SK-N-SH (cell line): ENCODE data around the gene RAD51B. TPM values are rescaled to one million over a fixed set of nuclear protein-coding genes. Genes with fewer than 3 reads are reported as not detected.

Experiments used
- CTCF ChIA-PET: fragments of 300-600, 350-600 bp; formaldehyde crosslinking; extraction: SDS; loops from one replicate; lab custom pipeline; 2021; lab: Yijun Ruan, JAX
- POLR2A ChIA-PET: fragments of 350-600 bp; sonication (Branson Sonifier 250); formaldehyde crosslinking; extraction: SDS; loops from one replicate; lab custom pipeline; 2020; ENCODE audit warnings: antibody characterized with exemption, inconsistent platforms; lab: Yijun Ruan, JAX
- DNase-seq: peaks from one replicate; pipeline ENCODE4 v3.0.0; 2012
- H2AFZ ChIP-seq: fragments of 200-600 bp; sonication (generic); 2 replicates; pipeline ENCODE4 v1.8.1; 2016; ENCODE audit warnings: antibody characterized with exemption, mild to moderate bottlenecking, low read depth
- H3F3A ChIP-seq: fragments of 200-600 bp; sonication (generic); replicated peaks from 2 replicates; pipeline ENCODE3; 2016; ENCODE audit warnings: antibody characterized with exemption, mild to moderate bottlenecking; ENCODE audit not compliant: insufficient read depth
- H3K27ac ChIP-seq, 2 experiments: fragments of 200-500 bp in 1 of 2; fragments of 200-600 bp in 1 of 2; sonication (Bioruptor generic) in 1 of 2; sonication (generic), shearing (Covaris generic) in 1 of 2; 2 replicates each; pipeline versions ENCODE4 v1.5.1 to v1.6.1; 2014 to 2016; ENCODE audit warnings: low read depth in 2 of 2, inconsistent platforms in 1 of 2, low read length in 1 of 2, mild to moderate bottlenecking in 1 of 2, mixed read lengths in 1 of 2
- H3K27me3 ChIP-seq: fragments of 200-600 bp; sonication (generic), shearing (Covaris generic); 2 replicates; pipeline ENCODE4 v1.6.1; 2016; ENCODE audit warnings: mixed run types; ENCODE audit not compliant: insufficient read depth
- H3K36me3 ChIP-seq, 2 experiments: fragments of 200-500 bp in 1 of 2; fragments of 200-600 bp in 1 of 2; sonication (Bioruptor generic) in 1 of 2; sonication (generic) in 1 of 2; replicated peaks in 1 of 2; 2 replicates each; pipeline versions ENCODE3 to v1.5.1; 2014 to 2016; ENCODE audit warnings: low read length in 1 of 2, mild to moderate bottlenecking in 1 of 2; ENCODE audit not compliant: insufficient read depth in 2 of 2, control insufficient read depth in 1 of 2
- H3K4me1 ChIP-seq, 2 experiments: fragments of 200-500 bp in 1 of 2; fragments of 200-600 bp in 1 of 2; sonication (Bioruptor generic) in 1 of 2; sonication (generic), shearing (Covaris generic) in 1 of 2; 2 replicates each; pipeline versions ENCODE4 v1.5.1 to v1.6.1; 2014 to 2016; ENCODE audit warnings: low read depth in 1 of 2, low read length in 1 of 2, mixed run types in 1 of 2; ENCODE audit not compliant: insufficient read depth in 2 of 2, control insufficient read depth in 1 of 2
- H3K4me2 ChIP-seq: fragments of 200-600 bp; sonication (generic), shearing (Covaris generic); 2 replicates; pipeline ENCODE4 v1.6.1; 2017; ENCODE audit warnings: mixed run types
- H3K4me3 ChIP-seq, 2 experiments: fragments of 200-500 bp in 1 of 2; fragments of 200-600 bp in 1 of 2; sonication (Bioruptor generic) in 1 of 2; sonication (generic), shearing (Covaris generic) in 1 of 2; 2 replicates each; pipeline versions ENCODE4 v1.5.1 to v1.8.1; 2014 to 2016; ENCODE audit warnings: low read depth in 2 of 2, inconsistent platforms in 1 of 2, low read length in 1 of 2, mild to moderate bottlenecking in 1 of 2, mixed read lengths in 1 of 2, moderate library complexity in 1 of 2
- H3K79me2 ChIP-seq: fragments of 200-600 bp; sonication (generic); 2 replicates; pipeline ENCODE4 v1.8.1; 2017; ENCODE audit warnings: mild to moderate bottlenecking; ENCODE audit not compliant: insufficient read depth
- H3K9ac ChIP-seq: fragments of 200-600 bp; sonication (generic); 2 replicates; pipeline ENCODE4 v1.6.1; 2017; ENCODE audit warnings: mixed run types
- H3K9me2 ChIP-seq: fragments of 200-600 bp; sonication (generic); 2 replicates; pipeline ENCODE4 v1.6.1; 2017; ENCODE audit warnings: mixed run types
- H3K9me3 ChIP-seq: fragments of 200-600 bp; sonication (generic); 2 replicates; pipeline ENCODE4 v1.6.1; 2017; ENCODE audit warnings: mixed run types, mild to moderate bottlenecking, moderate library complexity
- H4K20me1 ChIP-seq: fragments of 200-600 bp; sonication (generic); 2 replicates; pipeline ENCODE4 v1.6.1; 2017; ENCODE audit warnings: mild to moderate bottlenecking, mixed run types; ENCODE audit not compliant: insufficient read depth
- EP300 ChIP-seq, 2 experiments: IDR thresholded peaks; 2 replicates each; pipeline versions ENCODE4 v1.4.0 to v1.6.1; 2012; ENCODE audit warnings: borderline replicate concordance in 1 of 2, low read depth in 1 of 2, low read length in 1 of 2
- GABPA ChIP-seq: IDR thresholded peaks from 2 replicates; pipeline ENCODE4 v1.4.0; 2012; ENCODE audit warnings: low read depth, mild to moderate bottlenecking
- MEF2A ChIP-seq: IDR thresholded peaks from 2 replicates; pipeline ENCODE4 v1.4.0; 2012; ENCODE audit warnings: low read depth, borderline replicate concordance
- NRF1 ChIP-seq: IDR thresholded peaks from 2 replicates; pipeline ENCODE4 v1.6.1; 2012; ENCODE audit warnings: low read depth, mild to moderate bottlenecking, low read length
- PBX3 ChIP-seq: IDR thresholded peaks from 2 replicates; pipeline ENCODE4; 2012
- POLR2AphosphoS5 ChIP-seq: IDR thresholded peaks from 2 replicates; pipeline ENCODE4 v1.6.1; 2012; ENCODE audit warnings: low read depth, low read length
- REST ChIP-seq: IDR thresholded peaks from 2 replicates; pipeline ENCODE4 v1.6.1; 2012; ENCODE audit warnings: mild to moderate bottlenecking, low read depth, low read length, moderate library complexity
- RFX5 ChIP-seq: IDR thresholded peaks from 2 replicates; pipeline ENCODE4 v1.6.1; 2012; ENCODE audit warnings: mild to moderate bottlenecking, improper control_type of control experiment, low read length
- SIN3A ChIP-seq: IDR thresholded peaks from 2 replicates; pipeline ENCODE4 v1.6.1; 2012; ENCODE audit warnings: low read depth, mild to moderate bottlenecking, low read length, moderate library complexity, borderline replicate concordance
- TCF12 ChIP-seq: IDR thresholded peaks from 2 replicates; pipeline ENCODE4 v1.4.0; 2012
- YY1 ChIP-seq: IDR thresholded peaks from 2 replicates; pipeline ENCODE4 v1.4.0; 2012; ENCODE audit warnings: low read depth, mild to moderate bottlenecking
- ZBTB33 ChIP-seq: IDR thresholded peaks from 2 replicates; pipeline ENCODE4 v1.4.0; 2012; ENCODE audit warnings: low read depth, borderline replicate concordance
- WGBS: methylation state at CpG from one replicate; pipeline ENCODE4 v1.1.6; 2017; ENCODE audit warnings: low lambda C conversion rate; 5-methylcytosine and 5-hydroxymethylcytosine counted together
- polyA plus RNA-seq, 3 experiments: library from polyadenylated mRNA; depleted of rRNA; stranded (reverse); fragments of >200 nt; gene quantifications; 2 replicates each; pipeline ENCODE4 v1.2.3, GENCODE V29; 2012

The RAD51B gene
- polyA plus RNA-seq, 1 of the 3 experiments (the other 2 are of a cell fraction), result 6.0 TPM

DNA sequence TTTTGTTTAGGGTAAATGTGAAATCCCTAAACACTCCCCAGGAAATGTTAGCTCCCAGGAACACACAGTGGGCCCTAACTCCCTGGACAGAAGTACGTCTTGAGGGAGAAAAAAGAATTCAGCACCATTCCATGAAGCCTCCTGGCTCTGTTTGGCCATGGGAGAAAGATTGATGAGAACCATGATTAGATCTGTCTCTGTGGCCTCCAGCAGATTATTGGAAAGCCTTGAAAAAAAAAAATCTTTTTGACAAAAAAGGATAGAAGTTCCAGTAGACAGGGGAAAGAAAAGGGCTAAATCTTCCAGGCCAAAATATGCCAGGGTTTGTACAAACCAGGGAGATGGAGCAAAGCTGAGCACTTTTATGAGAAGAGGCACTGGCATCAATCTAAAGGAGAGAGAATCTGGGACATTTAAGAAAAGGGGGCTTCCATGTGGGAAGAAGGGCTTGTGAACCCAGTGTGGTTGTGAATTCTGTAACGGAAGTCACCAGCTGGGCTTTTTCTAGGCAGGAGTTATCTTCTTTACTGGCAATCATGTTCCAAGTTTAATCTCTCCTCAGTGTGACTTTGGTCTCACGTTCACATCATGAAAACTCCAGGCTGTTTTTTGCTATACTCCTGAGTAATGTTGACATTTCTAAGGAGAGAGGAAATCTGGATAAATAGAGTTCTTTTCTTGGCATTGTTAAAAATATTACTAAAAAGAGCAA lies 426.7 kb downstream of the RAD51B start (continued):
- no peak for TF ChIP-seq ZBTB33
- no peak for TF ChIP-seq NRF1
- no peak for TF ChIP-seq REST
- peak in 1 of 2 experiments; percentile 26; a peak in 1 of 4 replicates for TF ChIP-seq EP300 (IDR thresholded peaks at IDR 0.05; ENCODE audit: borderline replicate concordance in 1 of 2, low read depth in 1 of 2, low read length in 1 of 2)
- TF ChIP-seq TCF12, result peak; percentile 37; the same call in 1 of the 2 replicates
- TF ChIP-seq, all 33 proteins: peak for 8

- Histone ChIP-seq H3K9me3 (no peaks in the 10 kb centered on the region), H2AFZ (peak overlapping the region; percentile 44; the same call in 1 of the 2 replicates), H3K27ac (peak overlapping the region; percentile 65 to 92; a peak in 3 of 4 replicates), H3K9ac (no peak overlapping the region), H4K20me1 (no peaks in the 10 kb centered on the region), H3K4me3 (no peak overlapping the region), H3K27me3 (no peaks in the 10 kb centered on the region), H3K79me2 (no peaks in the 10 kb centered on the region), H3K9me2 (no peaks in the 10 kb centered on the region)
- ChIA-PET POLR2A (no interaction called here), CTCF (interaction anchor here (0.7 to 19.5 kb wide), 11 partner anchors 9 to 573 kb away, joined by 3 to 232 read pairs (median 5); no protein-coding TSS in a partner anchor)
- no peak for DNase-seq
- WGBS, result 92% methylated on average over 2 of the region's 2 CpGs
- TF ChIP-seq RFX5 (no peak), POLR2AphosphoS5 (no peak), YY1 (no peak), SIN3A (no peak), PBX3 (no peak), MEF2A (no peak), GABPA (no peak), NRF1 (no peak)
- TF ChIP-seq, all 33 proteins: peak for 0
- Histone ChIP-seq H3F3A (peaks cover 22% of the 10 kb centered on the region), H3K36me3 (no peaks in the 10 kb centered on the region), H3K4me1 (peaks cover 11 to 65% of the 10 kb centered on the region in 2 experiments), H3K4me2 (0 out of 2 replicates have a peak overlapping the region, but pooled peaks have one; percentile 4)
Measured at GRCh38 chr14:68246786-68247105, 427.2 kb downstream of the RAD51B start.
